Right lobe of liver (tissue), 6 donors: ENCODE data around the gene TUBB8. TPM values are rescaled to one million over a fixed set of nuclear protein-coding genes. Genes with fewer than 3 reads are reported as not detected.
"Not testable (repeated sequence)": the region's sequence is repeated elsewhere in the genome, so short reads cannot be mapped to it uniquely, and the experiment has no call there.

Experiments used
- ATAC-seq, 4 donors: fragments of 200-7000 bp; cut with Tn5 transposase; one replicate each; pipeline ENCODE4 v1.9.1; 2020; ENCODE audit warnings: mild to moderate bottlenecking in 4 of 4, moderate library complexity in 4 of 4
- DNase-seq, 3 donors: peaks; one replicate each; pipeline ENCODE4 v3.0.0-alpha.2; 2020
- H3K27ac ChIP-seq, 3 donors: fragments of 200-600 bp; one replicate each; pipeline ENCODE4 v1.8.0; 2022
- H3K27me3 ChIP-seq, 2 donors: fragments of 200-600 bp; one replicate each; pipeline ENCODE4 v1.8.0; 2022
- H3K36me3 ChIP-seq, 4 donors: fragments of 200-600 bp; sonication (generic) in 1 of 4; one replicate each; pipeline versions ENCODE4 v1.5.1 to v1.8.0; 2017 to 2022; ENCODE audit warnings: control low read depth in 1 of 4
- H3K4me1 ChIP-seq, 4 donors: fragments of 200-600 bp; sonication (generic) in 1 of 4; one replicate each; pipeline versions ENCODE4 v1.5.1 to v1.8.0; 2017 to 2022; ENCODE audit warnings: control low read depth in 1 of 4
- H3K4me3 ChIP-seq, 3 donors: fragments of 200-600 bp; one replicate each; pipeline ENCODE4 v1.8.0; 2022
- H3K9me3 ChIP-seq, 4 donors: fragments of 200-600 bp; sonication (generic) in 1 of 4; one replicate each; pipeline versions ENCODE4 v1.5.1 to v1.8.0; 2017 to 2022; ENCODE audit warnings: control low read depth in 1 of 4
- POLR2A ChIP-seq: fragments of 450-650 bp; IDR thresholded peaks from one replicate; pipeline ENCODE4 v1.6.1; 2017; ENCODE audit warnings: antibody characterized with exemption, mild to moderate bottlenecking
- WGBS: methylation state at CpG from one replicate; pipeline ENCODE4 v1.1.6; 2018; ENCODE audit warnings: low coverage, low lambda C conversion rate; ENCODE audit not compliant: insufficient coverage; ENCODE audit errors: missing lambda C conversion rate; 5-methylcytosine and 5-hydroxymethylcytosine counted together
- intact Hi-C, 2 donors: fragments of 100-400 bp; cut with DNase I; formaldehyde crosslinking; loops; one replicate each; pipeline versions ENCODE4 v1.11.2 to v1.14.1; 2022
- total RNA-seq, 6 experiments: library from RNA; depleted of rRNA in 2 of 6; stranded (reverse); fragments of >200 nt in 2 of 6; fragmentation: NEBNext Ultra II Directional in 3 of 6; extraction: Animal tissue kit (Norgen Biotek cat#: 25700) in 3 of 6; gene quantifications; one replicate each; pipeline versions ENCODE4 v1.1.0 to v1.2.4, GENCODE V29; 2016 to 2023
- TF ChIP-seq, protein P1 (sequence below), 4 donors: fragments of 200-600 bp in 3 of 4; fragments of 450-650 bp in 1 of 4; IDR thresholded peaks; one replicate each; pipeline versions ENCODE4 v1.5.1 to v1.8.0; 2016 to 2022; ENCODE audit warnings: antibody characterized with exemption in 4 of 4, mild to moderate bottlenecking in 2 of 4
- donor health status: DM: no; HTN: yes; CAD: no.
- donor health status: DM: no; HTN: no; CAD: no.
- donor health status: DM: no; HTN: no; CAD: no.
- donor health status: DM: no; HTN: yes; CAD: no.
- donor health status: DM: no; HTN: yes; CAD: no.

TUBB8 gene
- total RNA-seq, 6 experiments from 2014 or later: not detected

DNA sequence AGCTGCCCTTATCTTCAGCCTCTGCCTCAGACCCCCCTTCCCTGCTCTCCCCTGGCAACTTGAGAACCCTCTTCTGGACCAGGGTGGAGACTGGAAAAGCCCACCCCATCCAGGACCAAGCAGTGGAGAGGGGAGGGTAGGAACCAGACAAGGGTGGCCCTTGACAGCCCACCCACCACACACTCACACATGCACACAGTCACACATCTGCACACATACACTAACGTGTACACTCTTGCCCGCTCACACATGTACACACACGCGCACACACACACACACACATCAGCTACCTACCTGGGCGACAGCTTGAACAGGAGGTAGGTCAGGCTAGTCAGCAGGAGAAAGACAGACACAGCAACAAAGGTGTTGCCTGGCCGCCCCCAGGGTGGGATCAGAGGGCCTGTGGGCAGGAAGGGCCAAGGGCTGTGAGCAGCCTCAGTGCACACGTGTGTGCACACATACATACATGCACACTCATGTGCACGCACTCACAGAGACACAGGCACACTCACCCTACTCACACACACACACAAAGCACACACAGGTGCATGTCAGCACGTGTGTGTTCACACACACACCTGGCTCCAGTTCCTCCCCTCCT, 34.9 kb upstream of the TUBB8 start:
- Histone ChIP-seq H3K27me3 (no peaks in the 10 kb centered on the region), H3K27ac (no peak overlapping the region), H3K9me3 (no peaks in the 10 kb centered on the region), H3K4me1 (no peaks in the 10 kb centered on the region), H3K36me3 (no peaks in the 10 kb centered on the region), H3K4me3 (no peak overlapping the region)
- DNase-seq: no peak
- no peak for ATAC-seq
- TF ChIP-seq POLR2A: no peak
- TF ChIP-seq, protein P1, sequence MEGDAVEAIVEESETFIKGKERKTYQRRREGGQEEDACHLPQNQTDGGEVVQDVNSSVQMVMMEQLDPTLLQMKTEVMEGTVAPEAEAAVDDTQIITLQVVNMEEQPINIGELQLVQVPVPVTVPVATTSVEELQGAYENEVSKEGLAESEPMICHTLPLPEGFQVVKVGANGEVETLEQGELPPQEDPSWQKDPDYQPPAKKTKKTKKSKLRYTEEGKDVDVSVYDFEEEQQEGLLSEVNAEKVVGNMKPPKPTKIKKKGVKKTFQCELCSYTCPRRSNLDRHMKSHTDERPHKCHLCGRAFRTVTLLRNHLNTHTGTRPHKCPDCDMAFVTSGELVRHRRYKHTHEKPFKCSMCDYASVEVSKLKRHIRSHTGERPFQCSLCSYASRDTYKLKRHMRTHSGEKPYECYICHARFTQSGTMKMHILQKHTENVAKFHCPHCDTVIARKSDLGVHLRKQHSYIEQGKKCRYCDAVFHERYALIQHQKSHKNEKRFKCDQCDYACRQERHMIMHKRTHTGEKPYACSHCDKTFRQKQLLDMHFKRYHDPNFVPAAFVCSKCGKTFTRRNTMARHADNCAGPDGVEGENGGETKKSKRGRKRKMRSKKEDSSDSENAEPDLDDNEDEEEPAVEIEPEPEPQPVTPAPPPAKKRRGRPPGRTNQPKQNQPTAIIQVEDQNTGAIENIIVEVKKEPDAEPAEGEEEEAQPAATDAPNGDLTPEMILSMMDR (IDR thresholded peaks at IDR 0.05): no peak
- intact Hi-C loops: no loop called here
- WGBS: 91% methylated on average over 6 of the region's 9 CpGs

DNA sequence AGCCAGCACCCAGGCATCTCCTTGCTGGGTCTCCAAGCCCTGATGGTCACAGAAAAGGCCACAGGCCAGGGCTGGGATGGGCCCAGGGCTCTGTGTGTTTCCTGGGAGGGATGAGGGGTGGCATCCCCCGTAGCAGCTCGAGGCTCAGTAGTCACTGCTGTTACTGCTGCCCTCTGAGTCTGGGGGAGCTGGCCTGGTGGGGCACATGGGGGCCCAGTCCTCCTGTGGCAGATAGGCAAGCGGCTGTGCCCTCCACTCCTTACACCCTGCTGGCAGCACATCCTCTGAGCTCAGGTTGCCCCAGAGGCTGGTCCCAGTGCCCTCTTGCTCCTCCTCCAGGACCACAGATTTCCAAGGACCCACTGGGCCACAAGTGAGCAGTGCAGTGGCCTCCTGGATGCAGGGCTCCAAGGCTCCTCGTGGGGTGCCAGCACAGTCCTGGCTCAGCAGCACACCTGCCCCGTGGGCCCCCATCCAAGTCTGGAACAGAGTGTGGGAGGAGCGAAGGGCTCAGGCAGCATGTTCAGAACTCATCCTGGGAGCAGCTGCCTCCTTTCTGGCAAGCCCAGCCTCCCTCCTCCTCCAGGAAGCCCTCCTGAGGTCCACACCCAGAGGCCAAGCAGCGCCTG, 31.5 kb upstream of the TUBB8 start:
- WGBS: no CpG with 5 or more reads among the region's 7 CpGs

GRCh38 chr10:79532-80215, 30.6 kb upstream of the TUBB8 start:
- ATAC-seq: no peak
- H3K9me3 ChIP-seq: no peaks in the 10 kb centered on the region
- H3K4me3 ChIP-seq: no peak overlapping the region
- no peak for DNase-seq
- no peaks in the 10 kb centered on the region for H3K36me3 ChIP-seq
- 69% methylated on average over 3 of the region's 4 CpGs for WGBS
- no peaks in the 10 kb centered on the region for H3K27me3 ChIP-seq
- TF ChIP-seq, protein P1 (IDR thresholded peaks at IDR 0.05): no peak
- TF ChIP-seq POLR2A: no peak
- intact Hi-C loops: no loop called here
- H3K27ac ChIP-seq: no peak overlapping the region
- no peaks in the 10 kb centered on the region for H3K4me1 ChIP-seq

More for the DNA sequence above, 31.5 kb upstream of the TUBB8 start:
- DNase-seq (no peak), ATAC-seq (no peak)
- Histone ChIP-seq H3K36me3 (no peaks in the 10 kb centered on the region), H3K4me1 (no peaks in the 10 kb centered on the region), H3K4me3 (no peak overlapping the region), H3K9me3 (no peaks in the 10 kb centered on the region), H3K27ac (no peak overlapping the region), H3K27me3 (no peaks in the 10 kb centered on the region)
- intact Hi-C loops: no loop called here
- TF ChIP-seq, protein P1 (IDR thresholded peaks at IDR 0.05): no peak
- TF ChIP-seq POLR2A: no peak

- no peak overlapping the region for H3K4me3 ChIP-seq
- TF ChIP-seq, protein P1 (IDR thresholded peaks at IDR 0.05): no peak
- TF ChIP-seq POLR2A: no peak
- intact Hi-C loops: no loop called here
- no peaks in the 10 kb centered on the region for H3K9me3 ChIP-seq
- H3K4me1 ChIP-seq: no peaks in the 10 kb centered on the region
- no peak for ATAC-seq
- 82% methylated on average over 12 of the region's 12 CpGs for WGBS
- H3K36me3 ChIP-seq: no peaks in the 10 kb centered on the region
- no peak for DNase-seq
- no peaks in the 10 kb centered on the region for H3K27me3 ChIP-seq
- no peak overlapping the region for H3K27ac ChIP-seq
Observed at GRCh38 chr10:78556-78955, 29.5 kb upstream of the TUBB8 start.

GRCh38 chr10:74266-74621, 25.1 kb upstream of the TUBB8 start:
- H3K4me1 ChIP-seq, H3K27me3 ChIP-seq, DNase-seq, intact Hi-C loops, ATAC-seq, H3K4me3 ChIP-seq, H3K9me3 ChIP-seq, H3K27ac ChIP-seq, H3K36me3 ChIP-seq: not testable (repeated sequence)
- WGBS: 31% methylated on average over 17 of the region's 17 CpGs
